Measurements from ENCODE around the gene EFNB3.
A peak's percentile ranks its signal among the peaks of the same experiment; 100 is the strongest.

EFNB3 gene

GRCh38 chr17:7704601-7705268, at the start of gene EFNB3:
Gene EFNB3, plus strand, starts transcription at chr17:7705202. Its CDS starts 397 bp downstream, at chr17:7705599.
- no peak for DNase-seq

GRCh38 chr17:7655541-7655840, 49.5 kb upstream of the EFNB3 start:
- no peak for DNase-seq

- no peak for DNase-seq
Measured at GRCh38 chr17:7656958-7657609, 47.9 kb upstream of the EFNB3 start.

DNA sequence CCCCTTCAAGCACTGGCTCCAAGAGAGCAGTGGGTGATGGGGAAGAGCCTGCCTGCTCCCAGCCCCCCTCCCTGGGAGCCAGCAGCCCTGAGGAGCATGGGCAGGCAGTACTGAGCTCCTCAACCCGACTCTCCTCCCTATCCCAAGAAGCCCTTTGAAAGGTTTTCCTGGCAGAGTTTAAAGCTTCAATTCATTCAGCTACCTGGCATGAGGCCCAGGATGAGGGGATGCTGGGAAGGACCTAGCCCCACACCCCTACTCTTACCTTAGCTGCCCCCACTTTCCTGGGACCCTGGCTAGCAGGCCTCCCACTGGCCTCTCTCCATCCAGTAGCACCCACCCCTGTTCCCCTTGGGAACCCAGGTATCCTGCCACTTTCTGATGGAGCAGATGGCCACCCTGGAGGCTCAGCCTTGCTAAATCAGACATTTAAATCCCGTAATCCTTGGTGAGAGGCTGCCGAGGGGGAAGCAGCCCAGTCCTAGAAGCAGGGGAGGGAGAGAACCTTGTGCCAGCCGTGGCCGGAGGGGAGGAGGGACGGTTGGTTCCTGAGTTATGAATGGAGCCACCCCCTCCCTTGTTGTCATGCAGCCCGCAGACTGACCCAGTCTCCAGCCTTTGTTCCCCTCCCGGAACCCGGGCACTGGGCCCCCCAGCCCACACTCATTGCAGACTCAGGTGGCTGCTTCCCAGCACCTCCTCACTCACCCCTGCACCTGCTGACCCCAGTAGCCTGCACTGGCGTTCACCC, 37.2 kb upstream of the EFNB3 start:
- DNase-seq = no peak

- DNase-seq = no peak
Measured at GRCh38 chr17:7668482-7668881, 36.5 kb upstream of the EFNB3 start.

- DNase-seq = peak in 1 of 2 experiments; percentile 6
Measured at GRCh38 chr17:7673239-7673638, 31.8 kb upstream of the EFNB3 start.

DNA sequence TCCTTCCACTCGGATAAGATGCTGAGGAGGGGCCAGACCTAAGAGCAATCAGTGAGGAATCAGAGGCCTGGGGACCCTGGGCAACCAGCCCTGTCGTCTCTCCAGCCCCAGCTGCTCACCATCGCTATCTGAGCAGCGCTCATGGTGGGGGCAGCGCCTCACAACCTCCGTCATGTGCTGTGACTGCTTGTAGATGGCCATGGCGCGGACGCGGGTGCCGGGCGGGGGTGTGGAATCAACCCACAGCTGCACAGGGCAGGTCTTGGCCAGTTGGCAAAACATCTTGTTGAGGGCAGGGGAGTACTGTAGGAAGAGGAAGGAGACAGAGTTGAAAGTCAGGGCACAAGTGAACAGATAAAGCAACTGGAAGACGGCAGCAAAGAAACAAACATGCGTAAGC, 30.1 kb upstream of the EFNB3 start:
- no peak for DNase-seq

DNA sequence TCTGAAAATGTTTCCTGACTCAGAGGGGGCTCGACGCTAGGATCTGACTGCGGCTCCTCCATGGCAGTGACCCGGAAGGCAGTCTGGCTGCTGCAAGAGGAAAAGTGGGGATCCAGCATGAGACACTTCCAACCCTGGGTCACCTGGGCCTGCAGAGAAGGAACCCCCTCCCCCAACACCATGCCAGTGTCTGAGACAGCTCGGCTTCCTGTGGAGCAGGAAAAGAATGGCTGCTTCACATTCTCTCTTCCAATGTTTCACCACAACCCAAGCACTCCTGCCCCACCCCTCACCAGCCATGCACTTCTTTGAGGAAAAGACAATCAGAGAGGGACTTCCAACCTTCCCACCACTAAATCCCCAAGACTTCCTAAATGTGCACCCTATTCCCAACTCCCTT, 28.5 kb upstream of the EFNB3 start:
- no peak for DNase-seq

DNA sequence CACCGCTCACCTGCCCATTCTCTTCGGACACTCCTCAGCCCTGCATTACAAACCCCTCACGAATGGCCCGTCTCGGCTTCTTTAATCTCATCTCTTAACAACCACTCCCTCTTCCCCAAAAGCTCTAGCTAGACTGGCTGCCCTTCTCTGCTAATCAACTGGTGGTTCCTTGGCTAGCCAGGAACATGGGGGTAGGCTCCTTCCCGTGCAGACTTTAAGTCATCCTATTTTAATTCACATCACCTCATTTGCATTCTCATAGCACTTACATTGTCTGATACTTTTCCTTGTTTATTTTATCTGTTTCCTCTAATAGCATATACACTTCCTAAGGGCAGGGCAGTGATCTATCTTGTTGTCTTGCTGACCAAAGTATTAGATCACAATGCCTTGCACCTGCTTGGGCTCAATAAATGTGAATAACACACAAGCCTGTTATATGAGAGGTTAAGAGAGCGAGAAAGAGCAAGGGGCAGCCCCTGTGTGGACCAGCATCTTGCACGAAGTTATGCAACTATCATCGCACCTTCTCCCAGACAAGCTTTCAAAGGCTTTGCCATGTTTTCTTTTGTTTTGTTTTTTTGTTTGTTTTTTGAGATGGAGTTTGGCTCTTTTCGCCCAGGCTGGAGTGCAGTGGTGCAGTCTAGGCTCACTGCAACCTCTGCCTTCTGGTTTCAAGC, 27.5 kb upstream of the EFNB3 start:
- DNase-seq = no peak

GRCh38 chr17:7684851-7685532, 20.0 kb upstream of the EFNB3 start:
- DNase-seq = no peak

GRCh38 chr17:7685533-7686221, 19.3 kb upstream of the EFNB3 start:
- DNase-seq = peak; percentile 60 to 68

- DNase-seq = peak; percentile 63 to 68
Measured at GRCh38 chr17:7686222-7687071, 18.6 kb upstream of the EFNB3 start.

GRCh38 chr17:7687072-7687907, 17.7 kb upstream of the EFNB3 start, which contains the start of gene TP53:
Gene TP53, minus strand, starts transcription at chr17:7687490. Its CDS starts 10,896 bp downstream, at chr17:7676594.
- DNase-seq = peak; percentile 64 to 67

DNA sequence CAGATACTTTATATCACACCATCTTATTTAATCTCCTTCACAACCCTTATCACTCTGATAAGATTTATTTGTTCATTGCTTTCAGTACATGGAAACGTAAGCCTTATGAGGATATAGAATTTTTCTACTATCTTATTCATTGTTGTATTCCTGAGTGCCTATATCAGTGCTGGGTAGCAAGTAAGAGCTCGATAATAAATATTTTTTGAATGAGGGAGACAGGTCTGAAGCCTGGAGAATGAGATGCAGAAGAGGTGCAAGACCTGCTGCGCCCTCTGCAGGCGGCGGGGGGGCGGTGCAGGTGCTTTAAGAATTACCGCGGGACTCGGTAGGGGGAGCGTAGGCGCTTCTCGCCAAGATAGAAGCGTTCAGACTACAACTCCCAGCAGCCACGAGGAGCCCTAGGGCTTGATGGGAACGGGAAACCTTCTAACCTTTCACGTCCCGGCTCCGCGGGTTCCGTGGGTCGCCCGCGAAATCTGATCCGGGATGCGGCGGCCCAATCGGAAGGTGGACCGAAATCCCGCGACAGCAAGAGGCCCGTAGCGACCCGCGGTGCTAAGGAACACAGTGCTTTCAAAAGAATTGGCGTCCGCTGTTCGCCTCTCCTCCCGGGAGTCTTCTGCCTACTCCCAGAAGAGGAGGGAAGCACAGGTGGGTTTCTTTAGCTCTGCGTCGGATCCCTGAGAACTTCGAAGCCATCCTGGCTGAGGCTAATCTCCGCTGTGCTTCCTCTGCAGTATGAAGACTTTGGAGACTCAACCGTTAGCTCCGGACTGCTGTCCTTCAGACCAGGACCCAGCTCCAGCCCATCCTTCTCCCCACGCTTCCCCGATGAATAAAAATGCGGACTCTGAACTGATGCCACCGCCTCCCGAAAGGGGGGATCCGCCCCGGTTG, 16.8 kb upstream of the EFNB3 start, which contains the start of gene WRAP53:
Gene WRAP53, plus strand, starts transcription at position 570 of the 900 bp plus-strand sequence. Its CDS starts 172 bp downstream, at position 742.
- DNase-seq = peak; percentile 68 to 74

DNA sequence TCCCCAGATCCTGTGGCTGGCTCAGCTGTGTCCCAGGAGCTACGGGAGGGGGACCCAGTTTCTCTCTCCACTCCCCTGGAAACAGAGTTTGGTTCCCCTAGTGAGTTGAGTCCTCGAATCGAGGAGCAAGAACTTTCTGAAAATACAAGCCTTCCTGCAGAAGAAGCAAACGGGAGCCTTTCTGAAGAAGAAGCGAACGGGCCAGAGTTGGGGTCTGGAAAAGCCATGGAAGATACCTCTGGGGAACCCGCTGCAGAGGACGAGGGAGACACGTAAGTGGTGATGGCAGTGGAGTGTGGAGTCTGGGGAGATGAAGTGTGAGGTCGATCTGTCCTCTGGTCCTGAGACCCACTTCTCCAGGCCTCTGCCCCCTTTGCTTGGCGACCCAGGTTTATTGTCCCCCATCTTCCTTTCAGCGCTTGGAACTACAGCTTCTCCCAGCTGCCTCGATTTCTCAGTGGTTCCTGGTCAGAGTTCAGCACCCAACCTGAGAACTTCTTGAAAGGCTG, 16.1 kb upstream of the EFNB3 start:
- DNase-seq = no peak

DNA sequence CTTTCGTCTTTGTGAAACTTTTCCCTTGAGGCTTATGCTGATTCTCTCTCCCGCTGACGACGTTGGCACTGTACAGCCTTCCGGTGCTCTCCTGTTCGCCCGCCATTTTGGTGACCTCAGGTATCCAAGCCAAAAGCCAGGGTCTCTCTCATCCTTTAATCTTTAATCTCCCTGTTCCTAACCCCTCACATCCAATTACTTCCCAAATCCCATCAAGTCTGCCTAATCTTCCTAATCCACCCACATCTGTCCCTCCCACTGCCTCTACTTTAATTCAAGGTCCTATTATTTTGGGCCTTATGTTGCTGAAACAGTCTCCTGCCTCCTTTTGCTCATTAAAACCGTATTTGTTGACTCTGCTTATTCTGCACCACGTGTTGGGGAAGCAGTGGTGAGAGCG, 9.4 kb upstream of the EFNB3 start:
- no peak for DNase-seq

- DNase-seq = no peak
Measured at GRCh38 chr17:7697828-7698588, 7.0 kb upstream of the EFNB3 start.

- DNase-seq = no peak
Measured at GRCh38 chr17:7700510-7700909, 4.5 kb upstream of the EFNB3 start.
